HG02623 (cell line): ENCODE data around the gene AK8.

Experiments used
- ATAC-seq: cut with Tn5 transposase; IDR thresholded peaks from one replicate; pipeline ENCODE4 v1.9.1; 2021; ENCODE audit warnings: moderate library complexity; ENCODE audit not compliant: unreplicated experiment

AK8 gene

DNA sequence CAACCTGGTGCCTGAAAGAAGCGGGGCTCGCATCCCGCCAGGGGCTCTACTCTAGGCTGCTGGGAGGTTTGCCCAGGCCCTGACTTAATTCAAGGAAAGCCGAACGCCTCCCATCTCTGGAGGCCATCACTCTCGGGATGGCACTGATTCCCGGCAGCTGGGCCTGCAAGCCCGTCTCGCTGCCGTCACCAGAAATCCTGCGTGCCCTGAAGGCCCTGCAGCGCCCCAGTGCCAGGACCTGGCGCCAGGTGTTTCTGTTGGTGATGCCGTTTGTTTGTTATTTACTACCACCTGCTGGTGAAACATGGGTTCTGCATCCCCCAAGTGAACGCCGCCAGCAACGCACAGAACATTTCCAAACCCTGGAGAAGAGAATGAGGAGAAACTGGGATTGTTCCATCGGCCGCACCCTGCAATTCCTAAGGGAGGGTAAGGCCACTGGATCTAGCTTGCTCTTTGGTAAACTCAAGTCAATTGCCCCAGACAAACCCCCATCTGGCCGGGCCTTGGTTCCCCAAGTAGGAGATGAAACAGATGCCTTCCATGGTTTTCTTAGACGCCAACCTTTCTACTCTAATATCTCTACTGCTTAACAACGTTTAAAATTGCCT is 77.9 kb downstream of the AK8 start:
- no peak for ATAC-seq

DNA sequence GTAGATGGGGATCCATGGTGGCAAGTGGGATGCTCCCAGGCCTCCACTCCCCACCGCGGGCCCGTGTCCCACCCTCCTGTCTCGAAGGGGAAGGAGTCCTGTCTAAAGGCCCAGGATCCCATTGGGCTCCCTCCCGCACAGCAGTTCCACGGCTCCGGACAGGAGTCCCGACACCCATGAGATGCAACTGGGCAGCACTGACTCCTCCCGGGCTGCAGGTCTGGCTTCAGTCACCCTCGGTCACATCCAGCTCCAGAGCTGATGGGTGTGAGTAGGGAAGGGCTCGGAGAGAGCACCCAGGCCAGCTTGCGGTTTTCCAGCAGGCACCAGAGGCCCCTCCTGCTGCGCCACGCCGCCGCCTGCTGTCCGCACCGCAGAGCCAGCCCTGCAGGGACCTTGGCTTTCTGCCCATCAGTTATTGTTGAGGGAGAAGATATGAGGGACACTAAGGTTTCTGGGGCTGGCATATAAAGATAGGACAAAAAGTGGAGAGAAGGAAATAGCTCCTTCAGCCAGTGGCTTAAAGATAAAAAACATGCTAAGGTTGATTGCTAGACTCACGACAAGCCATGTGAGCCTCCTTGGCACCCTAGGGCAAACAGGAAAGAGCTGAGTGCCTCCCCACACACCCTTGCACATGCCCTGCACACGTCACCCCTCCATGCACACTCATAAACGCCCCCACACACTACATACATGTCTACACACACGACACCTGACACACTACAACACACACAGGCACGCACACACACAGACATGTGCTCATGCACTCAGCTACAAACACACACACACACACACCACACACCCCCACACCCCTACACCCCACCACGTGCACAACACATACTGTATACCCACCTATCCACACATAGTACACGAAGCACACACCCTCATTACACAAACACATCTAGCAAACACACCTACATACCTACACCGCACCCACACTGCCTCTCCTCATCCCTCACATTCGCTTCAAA is 79.0 kb downstream of the AK8 start:
- ATAC-seq, result no peak

DNA sequence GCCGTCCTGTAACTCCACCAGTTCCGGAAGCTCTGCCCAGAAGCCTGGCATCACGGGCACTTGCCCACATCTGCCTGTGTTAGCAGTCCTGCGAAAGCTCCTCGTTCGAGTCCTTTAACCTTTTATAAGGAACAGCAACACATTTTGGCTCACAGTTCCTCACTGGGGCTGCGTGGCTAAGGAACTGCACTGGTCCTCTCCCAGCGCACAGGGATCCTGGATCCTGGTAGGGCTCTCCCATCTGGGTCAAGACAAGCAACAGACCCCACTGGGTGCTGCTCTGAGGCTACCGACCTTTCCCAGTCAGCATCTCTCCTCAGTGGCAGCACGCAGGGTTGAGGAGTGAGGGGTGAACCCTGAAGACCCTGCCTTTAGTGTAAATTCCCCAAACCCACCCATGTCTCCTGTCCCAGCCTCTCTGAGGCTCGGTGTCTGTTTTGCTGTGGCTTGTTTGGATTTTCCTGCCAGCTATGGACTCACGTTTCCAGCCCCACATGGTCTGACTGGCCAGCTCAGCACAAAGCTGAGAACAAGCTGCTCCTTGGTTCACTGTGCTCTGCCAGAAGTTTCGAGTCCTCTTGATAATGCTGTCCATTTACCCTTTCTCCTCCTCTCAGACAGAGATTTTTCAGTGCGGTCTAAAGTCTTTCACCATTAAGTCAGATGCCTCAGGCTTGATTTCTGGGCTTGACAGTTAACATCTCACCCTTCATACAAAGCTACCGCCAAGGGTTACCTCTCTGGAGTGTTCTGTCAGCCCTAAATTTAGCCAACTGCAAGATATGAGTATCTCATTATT is 80.0 kb downstream of the AK8 start:
- ATAC-seq, result no peak

DNA sequence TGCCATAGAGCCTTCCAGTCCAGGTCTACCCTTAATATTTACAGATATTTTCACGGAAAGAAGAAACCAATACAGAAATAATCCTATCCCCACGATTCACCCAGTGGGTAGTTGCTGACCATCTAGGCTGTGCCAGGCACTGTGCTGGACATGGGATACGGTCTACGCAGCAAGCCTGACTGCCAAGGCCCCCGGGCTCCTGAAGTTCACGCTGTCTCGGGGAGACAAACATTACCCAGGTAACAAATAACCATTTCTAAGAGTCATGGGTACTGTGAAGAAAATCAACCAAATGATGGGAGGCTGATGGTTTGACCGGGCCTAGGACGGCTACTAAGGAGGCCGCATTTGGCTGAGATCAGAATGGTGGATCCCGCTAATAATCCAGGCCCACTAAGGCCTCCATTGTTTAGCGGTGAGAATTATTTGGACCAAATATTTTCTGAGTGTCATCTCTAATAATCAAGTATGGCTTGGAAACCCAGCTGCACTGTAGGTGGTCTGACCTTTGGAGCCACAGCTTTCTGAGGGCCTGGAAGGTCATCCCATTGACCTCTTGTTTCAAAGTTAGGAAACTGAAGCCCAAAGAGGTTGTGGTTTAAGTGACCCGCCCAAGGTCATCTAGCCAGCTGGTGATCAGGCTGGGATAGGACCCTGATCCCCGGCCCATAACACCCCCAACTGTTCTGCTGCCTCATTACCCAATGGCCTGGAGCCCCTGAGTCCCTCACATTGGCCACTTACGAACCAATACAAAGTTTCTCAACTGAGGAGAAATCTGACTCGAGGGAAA is 82.4 kb downstream of the AK8 start:
- ATAC-seq, result no peak

DNA sequence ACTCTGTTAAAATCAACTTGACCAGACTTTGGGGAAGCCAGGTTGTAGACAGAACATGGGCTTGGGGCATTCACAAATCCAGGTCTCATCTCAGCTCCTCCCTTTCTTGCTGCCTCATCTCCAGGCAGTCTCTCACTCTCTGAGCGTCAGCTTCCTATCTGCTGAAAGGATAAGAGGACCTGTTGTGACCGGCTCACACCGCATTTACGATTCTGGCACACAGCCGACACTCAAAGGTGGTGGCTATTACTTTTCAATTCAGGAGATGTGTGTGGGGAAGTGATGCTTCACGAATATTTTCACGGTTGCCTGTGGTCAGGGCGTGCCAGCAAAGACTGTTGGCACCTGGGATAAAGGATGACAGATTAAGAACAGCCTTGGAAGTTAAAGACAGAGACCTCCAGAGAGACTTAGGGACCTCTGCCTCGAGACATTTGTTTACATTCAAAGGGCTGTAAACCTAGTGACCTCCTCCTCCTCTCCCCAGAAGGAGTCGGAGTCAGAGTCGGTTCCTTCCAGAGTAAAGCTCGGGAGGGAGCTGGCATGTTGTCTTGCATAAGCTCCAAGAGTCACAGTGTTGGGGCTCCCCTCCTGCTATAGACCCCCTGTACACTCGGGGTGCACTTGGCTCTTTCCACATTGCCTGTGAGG is 83.2 kb downstream of the AK8 start:
- no peak for ATAC-seq

DNA sequence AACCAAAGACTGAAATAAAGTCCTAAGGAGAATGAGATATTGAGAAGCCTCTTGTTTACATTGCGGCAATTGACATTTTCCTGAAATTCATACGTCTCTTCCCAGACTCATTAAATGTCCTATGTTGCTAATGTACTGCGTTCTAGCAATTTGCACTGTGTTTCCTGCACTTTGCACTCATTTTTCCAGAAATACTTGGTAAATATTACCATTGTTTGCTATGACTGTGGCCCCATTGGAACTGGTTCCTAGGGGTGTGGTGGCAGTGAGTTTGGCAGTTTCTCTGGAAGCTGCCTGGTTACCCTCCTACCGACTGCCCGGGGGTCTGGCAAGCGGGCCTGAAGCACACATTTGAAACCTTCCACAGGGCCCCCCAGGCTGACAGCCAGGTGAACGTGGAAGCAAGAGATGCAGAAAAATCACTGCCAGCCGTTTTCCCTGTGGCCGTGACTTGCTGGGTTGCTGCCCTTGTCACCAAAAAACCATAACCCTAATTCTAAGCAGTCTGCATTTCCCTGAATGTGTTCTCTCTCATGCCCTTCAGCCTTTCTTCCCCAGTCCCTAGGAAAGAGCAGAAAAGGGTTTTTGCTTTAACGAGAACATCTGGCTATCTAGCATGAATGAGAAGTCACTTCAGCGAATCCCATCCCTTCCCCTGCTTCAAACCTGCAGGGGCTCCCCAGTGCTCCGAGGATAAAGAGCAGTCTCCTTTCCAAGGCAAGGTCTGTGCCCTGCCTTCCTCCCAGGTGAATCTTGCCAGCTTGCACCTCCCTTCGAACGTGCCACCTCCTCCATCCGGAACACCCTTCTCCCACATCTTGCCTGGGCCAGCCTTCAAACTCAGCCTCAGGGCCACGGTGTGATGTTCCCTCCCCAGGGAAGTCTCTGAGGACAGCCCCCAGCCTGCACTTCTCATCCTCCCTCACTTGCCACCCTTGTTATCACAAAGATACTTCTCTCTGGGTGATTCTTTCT is 84.2 kb downstream of the AK8 start:
- ATAC-seq, result no peak

DNA sequence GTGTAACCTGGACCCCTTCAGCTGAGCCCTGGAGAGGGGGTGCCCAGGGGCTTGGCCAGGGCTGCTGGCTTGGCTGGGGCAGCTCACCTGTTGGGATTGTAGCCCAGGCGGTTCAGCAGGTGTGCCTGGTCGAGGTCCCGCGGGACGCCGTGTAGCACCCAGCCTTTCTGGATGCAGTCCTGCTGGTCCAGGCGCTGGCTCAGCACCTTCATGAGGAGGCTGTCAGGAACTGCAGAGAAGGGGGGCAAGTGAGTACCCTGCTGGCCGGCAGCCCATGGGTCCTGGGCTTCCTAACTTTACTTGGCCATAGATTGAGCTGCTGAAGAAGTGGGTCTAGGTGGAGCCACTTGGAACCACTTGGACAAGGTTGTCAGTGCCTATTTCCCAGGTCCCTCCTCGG is 85.5 kb downstream of the AK8 start:
- no peak for ATAC-seq

DNA sequence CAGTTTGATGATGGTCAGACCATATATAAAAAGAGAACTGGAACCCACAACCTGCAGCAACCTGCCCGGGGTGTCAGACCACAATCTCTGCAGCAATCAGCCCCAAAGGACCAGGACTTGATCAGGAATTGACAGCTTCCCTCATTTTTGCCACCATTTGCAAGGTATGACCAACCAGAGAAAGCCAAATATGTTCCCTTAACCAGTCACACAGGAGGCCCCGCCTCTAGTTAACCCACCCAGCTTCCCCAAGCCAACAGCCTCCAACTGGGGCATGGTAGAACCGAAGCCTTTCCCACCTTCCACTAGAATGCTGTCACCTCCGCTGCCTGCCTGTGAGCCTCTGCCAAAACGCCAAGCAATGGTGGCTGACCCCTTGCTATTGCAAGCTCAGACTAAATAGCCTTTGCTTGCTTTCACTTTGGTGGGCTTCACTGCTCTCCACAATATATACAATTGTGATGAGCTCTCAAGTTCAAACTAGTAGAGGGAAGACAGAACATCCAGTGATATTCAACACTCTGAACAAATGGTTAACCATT is 86.3 kb downstream of the AK8 start:
- no peak for ATAC-seq

DNA sequence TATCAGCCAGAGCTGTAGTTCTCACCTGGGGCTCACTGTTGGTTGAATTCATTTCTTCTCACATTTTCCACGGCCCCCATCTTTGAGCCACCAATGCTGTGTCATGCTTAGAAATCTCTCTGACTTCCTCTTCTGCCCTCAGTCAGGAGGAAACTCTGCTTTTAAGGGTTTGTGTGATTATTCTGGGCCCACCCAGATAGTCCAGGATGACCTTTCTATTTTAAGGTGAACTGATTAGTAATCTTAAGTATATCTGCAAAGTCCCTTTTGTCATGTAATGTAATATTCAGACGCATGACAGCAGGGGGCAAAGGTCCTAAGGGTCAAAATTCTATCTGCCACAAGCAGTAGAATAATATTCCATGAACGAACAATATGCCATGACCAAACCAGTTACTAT is 88.4 kb downstream of the AK8 start:
- no peak for ATAC-seq

DNA sequence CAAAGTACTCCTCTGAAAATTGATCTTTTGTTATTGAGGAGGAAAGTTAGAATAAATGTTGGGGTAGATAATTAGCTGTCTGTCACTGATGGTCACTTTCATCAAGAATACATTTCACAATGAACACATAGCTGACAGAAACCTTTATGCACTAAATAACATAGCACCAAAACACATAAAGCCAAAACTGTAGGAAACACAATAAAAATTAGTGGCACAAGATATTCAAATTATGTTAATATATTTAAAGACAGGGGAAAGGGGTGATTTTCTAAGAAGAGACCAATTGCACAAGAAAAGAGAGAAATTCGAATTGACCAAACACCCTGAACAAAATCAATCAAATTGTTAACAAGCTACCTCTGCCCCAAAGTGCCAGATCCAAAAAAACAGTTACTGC is 89.7 kb downstream of the AK8 start:
- no peak for ATAC-seq

DNA sequence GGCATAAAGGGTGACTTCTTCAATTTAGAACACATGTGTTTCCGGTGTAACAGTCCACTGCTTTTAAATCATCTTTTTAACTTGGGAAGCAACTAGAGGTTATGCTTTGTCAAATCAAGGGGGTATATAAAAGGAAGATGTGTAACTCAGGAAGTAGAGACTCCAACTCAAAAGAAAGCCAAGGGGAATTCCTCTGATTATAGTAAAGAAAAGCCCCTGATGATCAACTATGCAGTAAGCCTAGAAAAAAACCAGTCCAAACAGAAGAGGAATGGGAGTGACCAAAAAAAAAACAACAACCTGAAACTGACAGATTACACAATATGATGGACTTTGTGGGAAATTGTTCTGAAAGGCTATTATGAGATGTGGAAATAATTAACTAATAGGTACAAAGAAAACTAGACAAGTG is 90.3 kb downstream of the AK8 start:
- no peak for ATAC-seq

DNA sequence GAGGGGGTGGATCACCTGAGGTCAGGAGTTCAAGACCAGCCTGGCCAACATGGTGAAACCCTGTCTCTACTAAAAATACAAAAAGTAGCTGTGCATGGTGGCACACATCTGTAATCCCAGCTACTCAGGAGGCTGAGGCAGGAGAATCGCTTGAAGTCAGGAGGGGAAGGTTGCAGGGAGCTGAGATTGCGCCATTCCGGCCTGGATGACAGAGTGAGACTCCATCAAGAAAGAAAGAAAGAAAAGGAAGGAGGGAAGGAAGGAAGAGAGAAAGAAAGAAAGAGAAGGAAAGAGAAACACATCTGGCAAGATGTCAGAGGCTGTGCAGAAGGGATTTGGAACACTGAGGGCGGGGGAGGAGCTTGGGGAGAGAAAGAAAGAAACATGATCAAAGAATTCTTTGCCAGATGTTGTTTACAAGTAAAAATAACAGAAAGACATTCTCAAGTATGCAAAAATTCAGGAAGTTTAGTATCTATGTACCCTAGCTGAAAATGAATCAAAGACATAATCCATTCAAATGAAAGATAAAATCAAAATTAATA is 93.7 kb downstream of the AK8 start:
- no peak for ATAC-seq

DNA sequence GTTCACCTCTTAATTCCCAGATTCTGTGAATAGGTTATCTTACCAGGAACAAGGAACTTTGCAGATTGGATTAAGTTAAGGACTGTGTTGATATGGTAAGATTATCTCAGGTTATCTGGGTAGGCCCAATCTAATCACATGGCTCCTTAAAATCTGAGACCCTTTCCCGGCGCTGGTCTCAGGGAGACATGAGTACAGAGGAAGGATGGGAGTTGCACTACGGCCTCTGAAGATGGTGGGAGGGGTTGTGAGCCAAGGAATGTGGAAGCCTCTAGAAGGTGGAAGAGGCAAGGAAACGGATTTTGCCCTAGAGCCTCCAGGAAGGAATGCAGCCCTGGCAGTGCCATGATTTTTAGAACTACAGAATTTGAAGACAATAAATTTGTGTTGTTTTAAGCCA is 95.1 kb downstream of the AK8 start:
- no peak for ATAC-seq

DNA sequence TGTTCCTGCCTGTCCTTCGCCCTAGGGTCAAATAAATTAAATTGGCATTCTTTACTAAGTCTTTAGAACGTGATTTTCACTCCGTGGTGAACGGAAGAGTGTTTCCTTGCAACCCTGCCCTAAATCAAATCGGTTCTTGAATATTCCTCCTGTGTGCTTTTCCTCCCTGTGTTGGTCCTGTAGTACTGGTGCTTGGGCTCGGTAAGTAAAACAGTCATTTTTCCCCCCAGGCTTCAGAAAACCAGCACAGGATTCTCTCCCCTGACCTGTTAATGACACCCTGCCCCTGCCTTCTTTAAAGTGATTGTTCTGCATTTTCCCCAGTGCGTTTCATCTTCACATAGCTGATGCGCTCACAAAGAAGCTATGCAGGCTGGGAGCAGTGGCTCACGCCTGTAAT is 96.0 kb downstream of the AK8 start:
- ATAC-seq, result no peak

DNA sequence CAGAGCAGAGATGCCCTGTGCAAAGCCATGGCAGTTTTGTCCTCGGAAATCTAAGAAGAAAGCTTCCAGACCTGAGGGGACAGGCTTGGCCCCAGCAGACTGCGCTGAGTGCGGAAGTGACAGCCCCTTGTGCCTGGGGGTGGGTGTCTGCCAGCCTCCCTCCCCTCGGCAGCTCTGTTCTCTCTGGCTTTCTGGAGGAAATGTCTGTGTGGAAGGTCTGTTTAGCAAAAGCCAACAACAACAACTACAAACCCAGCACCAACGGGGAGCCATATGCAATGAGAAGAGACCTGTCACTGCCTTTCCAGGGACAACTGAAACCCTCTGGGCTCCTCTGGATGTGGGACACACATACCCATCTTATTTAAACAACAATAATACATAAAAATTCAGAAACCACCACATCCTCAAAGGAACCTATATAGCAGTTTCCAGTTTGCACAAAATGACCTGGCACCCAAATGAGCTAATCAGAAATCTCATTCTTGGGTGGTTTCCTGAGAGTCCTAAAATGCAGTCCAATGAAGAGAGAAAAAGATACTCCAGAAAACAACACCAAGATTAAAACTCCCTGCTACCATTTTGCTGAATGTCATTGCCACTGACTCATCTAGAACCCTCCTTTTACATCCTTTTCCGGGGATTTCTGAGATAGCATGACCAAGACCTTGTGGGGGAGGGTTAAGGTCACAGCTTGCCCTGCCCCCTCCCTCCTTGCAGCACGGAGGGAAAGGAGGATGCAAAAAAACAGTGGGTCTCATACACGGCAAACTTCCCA is 97.7 kb downstream of the AK8 start:
- ATAC-seq, result no peak

DNA sequence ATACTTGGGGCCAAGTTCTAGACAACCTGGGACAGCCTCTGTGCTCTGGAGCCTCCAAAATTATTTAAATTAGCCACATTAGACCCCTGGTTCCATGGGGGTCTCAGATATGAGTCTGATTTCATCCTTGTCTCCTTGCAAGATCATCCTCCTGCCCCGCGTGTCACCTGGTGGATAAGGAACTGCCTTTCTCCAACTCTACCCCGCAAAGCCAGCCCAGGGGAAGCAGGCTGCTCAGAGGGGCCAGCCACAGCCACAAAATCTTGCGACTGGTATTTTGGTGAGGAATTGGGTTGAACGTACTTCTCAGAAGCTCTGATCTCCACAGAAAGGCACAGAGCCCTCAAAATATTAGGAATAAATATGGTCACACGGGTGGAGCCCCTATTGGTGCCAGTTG is 101.2 kb downstream of the AK8 start:
- no peak for ATAC-seq

DNA sequence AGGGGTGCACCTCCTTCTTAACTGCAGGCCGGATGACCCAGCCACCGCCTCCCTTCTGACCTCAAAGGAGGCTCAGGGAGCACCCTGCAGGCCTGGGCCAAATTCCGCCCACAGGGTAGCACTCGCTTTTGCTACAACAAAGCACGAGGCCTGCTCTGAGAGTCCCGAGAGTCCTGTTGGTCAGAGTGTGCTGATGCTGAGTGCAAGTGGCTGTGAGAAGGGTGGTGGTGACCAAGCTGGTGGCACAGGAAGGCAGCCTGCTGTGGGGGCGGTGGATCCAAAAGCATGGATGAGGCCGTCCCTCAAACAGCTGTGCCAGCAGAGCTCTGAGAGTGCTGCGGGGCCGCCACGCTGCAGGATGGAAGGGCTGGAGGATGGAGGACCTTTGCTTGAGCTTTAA is 101.8 kb downstream of the AK8 start:
- no peak for ATAC-seq

DNA sequence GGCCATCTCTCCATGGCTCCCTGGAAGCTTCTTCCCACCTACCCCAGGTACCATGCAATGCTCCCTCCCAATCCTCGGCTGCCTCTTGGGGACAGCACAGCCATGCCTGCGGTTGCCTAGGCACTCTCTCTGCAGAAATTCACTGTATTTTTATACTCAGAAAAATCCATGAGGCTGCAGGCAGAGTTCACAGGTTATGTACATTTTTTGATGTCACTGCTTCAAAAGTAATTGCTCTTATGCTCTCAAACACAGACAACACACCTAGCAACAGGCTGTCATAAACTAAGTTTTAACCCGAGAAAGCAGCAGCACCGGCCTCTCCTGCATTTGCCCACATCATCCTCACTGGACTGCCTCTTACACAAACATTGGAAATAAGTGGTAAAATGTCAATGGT is 102.4 kb downstream of the AK8 start:
- no peak for ATAC-seq
